GM12878 (cell line): Measurements from ENCODE around the gene BUB3.

Source experiments
- CHD2 ChIP-seq: IDR thresholded peaks from 2 replicates; pipeline ENCODE4 v1.6.1; 2011; ENCODE audit warnings: low read depth, low read length, improper control_type of control experiment, borderline replicate concordance
- EZH2 ChIP-seq: IDR thresholded peaks from 2 replicates; pipeline ENCODE4 v1.6.1; 2012; ENCODE audit warnings: low read depth, mild to moderate bottlenecking, control low read depth, inconsistent platforms, low read length, borderline replicate concordance; ENCODE audit not compliant: control insufficient read depth
- IKZF2 ChIP-seq, 2 experiments: fragments of 450-650 bp; IDR thresholded peaks; 2 replicates each; pipeline ENCODE4 v1.6.1; 2017; ENCODE audit warnings: mild to moderate bottlenecking in 2 of 2, moderate library complexity in 2 of 2
- NR2F1 ChIP-seq: fragments of 450-650 bp; conservative IDR thresholded peaks from 2 replicates; pipeline ENCODE4 v1.6.1; 2017; ENCODE audit warnings: mild to moderate bottlenecking
- POLR2AphosphoS5 ChIP-seq: IDR thresholded peaks from 2 replicates; pipeline ENCODE4 v1.6.1; 2011; ENCODE audit warnings: mild to moderate bottlenecking, low read length, inconsistent platforms
- ZBED1 ChIP-seq: IDR thresholded peaks from 2 replicates; pipeline ENCODE4 v1.6.1; 2016; ENCODE audit warnings: borderline replicate concordance
- TF ChIP-seq, protein P1 (sequence below): fragments of 450-650 bp; IDR thresholded peaks from 2 replicates; pipeline ENCODE4 v1.6.1; 2016; ENCODE audit warnings: mild to moderate bottlenecking, moderate library complexity, borderline replicate concordance
- TF ChIP-seq, protein P2 (sequence below), 3 experiments: IDR thresholded peaks in 2 of 3; conservative IDR thresholded peaks in 1 of 3; 2 replicates each; pipeline ENCODE4 v1.5.1; 2011; ENCODE audit warnings: low read depth in 3 of 3, low read length in 3 of 3, mild to moderate bottlenecking in 3 of 3, control low read depth in 2 of 3, moderate library complexity in 2 of 3, inconsistent platforms in 1 of 3, mixed read lengths in 1 of 3; ENCODE audit not compliant: control insufficient read depth in 2 of 3, insufficient read depth in 1 of 3; ENCODE audit errors: extremely low read depth in 1 of 3
- TF ChIP-seq, protein P3 (sequence below): IDR thresholded peaks from 2 replicates; pipeline ENCODE4 v1.6.1; 2011; ENCODE audit warnings: mild to moderate bottlenecking, low read depth, low read length, moderate library complexity; ENCODE audit not compliant: insufficient replicate concordance

DNA sequence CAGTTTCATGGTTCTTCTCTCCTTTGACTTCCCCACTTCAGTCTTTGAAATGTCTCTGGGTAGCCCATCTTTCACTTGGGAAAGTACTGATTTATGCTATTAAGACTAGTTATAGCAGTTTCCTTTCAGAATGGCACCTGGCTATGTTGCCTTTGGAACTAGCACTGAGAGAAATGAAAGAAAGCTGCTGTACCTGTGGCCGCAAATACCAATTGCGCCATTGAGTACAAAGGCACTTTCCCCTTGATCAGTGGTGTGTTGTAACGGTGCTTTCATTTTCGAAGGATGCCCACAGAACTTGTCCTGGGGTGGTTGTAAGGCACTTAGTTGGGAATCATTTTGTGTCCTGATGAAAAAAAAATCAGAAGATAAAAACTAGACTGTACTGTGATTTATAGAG lies 16.8 kb downstream of the BUB3 start:
- no peak for TF ChIP-seq NR2F1
- TF ChIP-seq, protein P1, sequence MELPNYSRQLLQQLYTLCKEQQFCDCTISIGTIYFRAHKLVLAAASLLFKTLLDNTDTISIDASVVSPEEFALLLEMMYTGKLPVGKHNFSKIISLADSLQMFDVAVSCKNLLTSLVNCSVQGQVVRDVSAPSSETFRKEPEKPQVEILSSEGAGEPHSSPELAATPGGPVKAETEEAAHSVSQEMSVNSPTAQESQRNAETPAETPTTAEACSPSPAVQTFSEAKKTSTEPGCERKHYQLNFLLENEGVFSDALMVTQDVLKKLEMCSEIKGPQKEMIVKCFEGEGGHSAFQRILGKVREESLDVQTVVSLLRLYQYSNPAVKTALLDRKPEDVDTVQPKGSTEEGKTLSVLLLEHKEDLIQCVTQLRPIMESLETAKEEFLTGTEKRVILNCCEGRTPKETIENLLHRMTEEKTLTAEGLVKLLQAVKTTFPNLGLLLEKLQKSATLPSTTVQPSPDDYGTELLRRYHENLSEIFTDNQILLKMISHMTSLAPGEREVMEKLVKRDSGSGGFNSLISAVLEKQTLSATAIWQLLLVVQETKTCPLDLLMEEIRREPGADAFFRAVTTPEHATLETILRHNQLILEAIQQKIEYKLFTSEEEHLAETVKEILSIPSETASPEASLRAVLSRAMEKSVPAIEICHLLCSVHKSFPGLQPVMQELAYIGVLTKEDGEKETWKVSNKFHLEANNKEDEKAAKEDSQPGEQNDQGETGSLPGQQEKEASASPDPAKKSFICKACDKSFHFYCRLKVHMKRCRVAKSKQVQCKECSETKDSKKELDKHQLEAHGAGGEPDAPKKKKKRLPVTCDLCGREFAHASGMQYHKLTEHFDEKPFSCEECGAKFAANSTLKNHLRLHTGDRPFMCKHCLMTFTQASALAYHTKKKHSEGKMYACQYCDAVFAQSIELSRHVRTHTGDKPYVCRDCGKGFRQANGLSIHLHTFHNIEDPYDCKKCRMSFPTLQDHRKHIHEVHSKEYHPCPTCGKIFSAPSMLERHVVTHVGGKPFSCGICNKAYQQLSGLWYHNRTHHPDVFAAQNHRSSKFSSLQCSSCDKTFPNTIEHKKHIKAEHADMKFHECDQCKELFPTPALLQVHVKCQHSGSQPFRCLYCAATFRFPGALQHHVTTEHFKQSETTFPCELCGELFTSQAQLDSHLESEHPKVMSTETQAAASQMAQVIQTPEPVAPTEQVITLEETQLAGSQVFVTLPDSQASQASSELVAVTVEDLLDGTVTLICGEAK, result no peak
- TF ChIP-seq, protein P2, sequence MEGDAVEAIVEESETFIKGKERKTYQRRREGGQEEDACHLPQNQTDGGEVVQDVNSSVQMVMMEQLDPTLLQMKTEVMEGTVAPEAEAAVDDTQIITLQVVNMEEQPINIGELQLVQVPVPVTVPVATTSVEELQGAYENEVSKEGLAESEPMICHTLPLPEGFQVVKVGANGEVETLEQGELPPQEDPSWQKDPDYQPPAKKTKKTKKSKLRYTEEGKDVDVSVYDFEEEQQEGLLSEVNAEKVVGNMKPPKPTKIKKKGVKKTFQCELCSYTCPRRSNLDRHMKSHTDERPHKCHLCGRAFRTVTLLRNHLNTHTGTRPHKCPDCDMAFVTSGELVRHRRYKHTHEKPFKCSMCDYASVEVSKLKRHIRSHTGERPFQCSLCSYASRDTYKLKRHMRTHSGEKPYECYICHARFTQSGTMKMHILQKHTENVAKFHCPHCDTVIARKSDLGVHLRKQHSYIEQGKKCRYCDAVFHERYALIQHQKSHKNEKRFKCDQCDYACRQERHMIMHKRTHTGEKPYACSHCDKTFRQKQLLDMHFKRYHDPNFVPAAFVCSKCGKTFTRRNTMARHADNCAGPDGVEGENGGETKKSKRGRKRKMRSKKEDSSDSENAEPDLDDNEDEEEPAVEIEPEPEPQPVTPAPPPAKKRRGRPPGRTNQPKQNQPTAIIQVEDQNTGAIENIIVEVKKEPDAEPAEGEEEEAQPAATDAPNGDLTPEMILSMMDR (IDR thresholded peaks at IDR 0.05 in 2 of 3, conservative IDR thresholded peaks at IDR 0.05 in 1 of 3; ENCODE audit: control insufficient read depth in 2 of 3, extremely low read depth in 1 of 3, insufficient read depth in 1 of 3, low read depth in 3 of 3, low read length in 3 of 3), result no peak
- no peak for TF ChIP-seq EZH2
- TF ChIP-seq IKZF2 (IDR thresholded peaks at IDR 0.05), result no peak
- no peak for TF ChIP-seq ZBED1
- TF ChIP-seq, protein P3, sequence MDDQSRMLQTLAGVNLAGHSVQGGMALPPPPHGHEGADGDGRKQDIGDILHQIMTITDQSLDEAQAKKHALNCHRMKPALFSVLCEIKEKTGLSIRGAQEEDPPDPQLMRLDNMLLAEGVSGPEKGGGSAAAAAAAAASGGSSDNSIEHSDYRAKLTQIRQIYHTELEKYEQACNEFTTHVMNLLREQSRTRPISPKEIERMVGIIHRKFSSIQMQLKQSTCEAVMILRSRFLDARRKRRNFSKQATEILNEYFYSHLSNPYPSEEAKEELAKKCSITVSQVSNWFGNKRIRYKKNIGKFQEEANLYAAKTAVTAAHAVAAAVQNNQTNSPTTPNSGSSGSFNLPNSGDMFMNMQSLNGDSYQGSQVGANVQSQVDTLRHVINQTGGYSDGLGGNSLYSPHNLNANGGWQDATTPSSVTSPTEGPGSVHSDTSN, result no peak
- TF ChIP-seq POLR2AphosphoS5, result no peak
- no peak for TF ChIP-seq CHD2
